Measurements from ENCODE around the gene KRT15.

The KRT15 gene

DNA sequence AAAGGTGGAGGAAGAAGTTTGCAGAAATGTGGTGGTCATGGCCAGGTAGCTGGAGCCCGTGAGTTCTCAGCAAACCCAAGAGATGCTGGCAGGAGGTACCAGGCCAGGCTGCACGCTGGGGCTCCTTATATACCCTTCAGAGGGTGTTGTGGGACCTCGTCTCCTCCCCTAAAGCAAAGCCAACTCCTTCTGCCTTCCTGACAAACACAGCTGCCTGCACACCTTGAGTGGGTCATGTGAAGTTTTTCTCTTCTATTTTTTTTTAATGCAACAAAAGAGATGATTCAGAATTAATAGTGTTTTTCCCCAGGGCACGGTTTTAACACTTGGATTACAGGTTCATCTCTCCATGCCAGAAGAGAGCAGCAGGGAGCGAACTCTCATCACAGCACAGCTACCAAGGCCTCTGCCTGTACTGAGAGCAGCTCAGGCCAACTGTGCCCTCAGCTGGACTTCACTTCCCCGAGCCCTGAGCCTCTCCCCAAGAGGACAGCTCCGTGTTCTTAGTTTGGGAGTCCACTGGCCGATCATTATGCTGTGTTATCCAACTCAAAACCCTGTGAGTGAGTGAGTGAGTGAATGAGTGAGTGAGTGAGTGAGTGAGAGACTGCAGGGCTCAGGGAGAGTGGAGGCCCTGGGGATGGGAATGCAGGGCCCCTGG lies at the start of gene KRT15:
Gene KRT15 (minus strand): TSS at position 102 of the 661 bp plus-strand sequence. CDS start 63 bp downstream, at position 39.
- DNase-seq (ENCODE audit: low spot score): peak; percentile 35

DNA sequence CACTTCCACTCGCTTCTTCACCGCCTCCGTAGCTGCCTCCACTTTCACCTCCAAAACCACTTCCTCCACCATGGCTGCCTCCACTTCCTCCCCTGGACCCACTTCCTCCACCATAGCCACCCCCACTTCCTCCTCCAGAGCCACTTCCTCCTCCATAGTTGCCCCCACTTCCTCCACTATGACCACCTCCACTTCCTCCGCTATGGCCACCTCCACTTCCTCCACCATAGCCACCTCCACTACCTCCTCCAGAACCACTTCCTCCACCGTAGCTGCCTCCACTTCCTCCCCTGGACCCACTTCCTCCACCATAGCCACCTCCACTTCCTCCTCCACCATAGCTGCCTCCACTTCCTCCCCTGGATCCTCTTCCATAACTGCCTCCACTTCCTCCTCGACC lies 48.6 kb upstream of the KRT15 start:
- no peak for DNase-seq (ENCODE audit: low spot score)

DNA sequence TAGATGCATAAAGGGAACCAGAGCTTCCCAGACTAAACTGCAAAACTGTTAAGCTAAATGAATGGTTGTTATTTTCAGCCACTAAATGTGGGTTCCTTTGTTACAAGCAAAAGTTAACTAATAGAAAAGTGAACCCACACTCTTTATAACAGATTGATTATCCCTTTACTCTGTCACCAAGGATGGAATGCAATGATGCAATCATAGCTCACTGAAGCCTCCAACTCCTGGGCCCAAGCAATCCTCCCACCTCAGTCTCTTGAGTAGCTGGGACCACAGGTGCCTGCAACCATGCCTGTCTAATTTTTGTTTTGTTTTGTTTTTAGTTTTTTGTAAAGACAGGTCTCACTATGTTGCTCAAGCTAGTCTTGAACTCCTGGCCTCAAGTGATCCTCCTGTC lies 46.6 kb upstream of the KRT15 start:
- no peak for DNase-seq (ENCODE audit: low spot score)

DNA sequence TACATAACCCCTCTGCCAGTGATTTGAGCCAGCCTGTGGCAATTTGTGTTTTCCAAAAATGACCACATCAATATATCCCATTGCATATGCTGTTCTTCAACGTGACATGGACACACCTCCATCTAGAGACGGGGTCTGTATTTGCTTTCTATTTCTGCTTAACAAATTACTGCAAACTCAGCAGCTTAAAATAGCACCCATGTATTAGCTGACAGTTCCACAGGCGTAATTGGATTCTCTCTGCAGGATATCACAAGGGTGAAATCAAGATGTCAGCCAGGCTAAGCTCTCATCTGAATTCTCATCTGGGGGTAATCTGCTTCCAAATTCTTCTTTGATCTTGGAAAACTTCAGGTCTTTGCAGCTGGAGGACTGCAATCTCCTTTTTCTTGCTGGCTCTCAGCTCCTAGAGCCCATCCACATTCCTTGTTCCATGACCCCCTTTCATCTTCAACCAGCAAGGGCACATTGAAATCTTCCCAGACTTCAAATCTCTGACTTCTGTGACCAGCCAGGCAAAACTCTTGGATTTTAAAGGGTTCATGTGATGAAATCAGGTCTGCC lies 45.0 kb upstream of the KRT15 start:
- no peak for DNase-seq (ENCODE audit: low spot score)

DNA sequence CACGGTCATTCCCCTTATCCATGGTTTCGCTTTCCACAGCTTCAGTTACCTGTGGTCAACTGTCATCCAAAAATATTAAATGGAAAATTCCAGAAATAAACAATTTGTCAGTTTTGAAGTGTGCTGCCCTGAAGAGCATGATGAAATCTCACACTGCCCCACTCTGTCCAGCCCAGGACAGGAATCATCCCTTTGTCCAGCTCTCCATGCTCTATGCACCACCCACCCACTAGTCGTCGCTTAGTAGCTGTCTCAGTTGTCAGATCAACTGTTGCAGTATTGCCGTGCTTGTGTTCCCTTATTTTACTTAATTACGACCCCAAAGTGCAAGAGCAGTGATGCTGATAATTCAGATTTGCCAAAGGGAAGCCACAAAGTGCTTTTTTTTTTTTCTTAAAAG lies 42.9 kb upstream of the KRT15 start:
- no peak for DNase-seq (ENCODE audit: low spot score)

DNA sequence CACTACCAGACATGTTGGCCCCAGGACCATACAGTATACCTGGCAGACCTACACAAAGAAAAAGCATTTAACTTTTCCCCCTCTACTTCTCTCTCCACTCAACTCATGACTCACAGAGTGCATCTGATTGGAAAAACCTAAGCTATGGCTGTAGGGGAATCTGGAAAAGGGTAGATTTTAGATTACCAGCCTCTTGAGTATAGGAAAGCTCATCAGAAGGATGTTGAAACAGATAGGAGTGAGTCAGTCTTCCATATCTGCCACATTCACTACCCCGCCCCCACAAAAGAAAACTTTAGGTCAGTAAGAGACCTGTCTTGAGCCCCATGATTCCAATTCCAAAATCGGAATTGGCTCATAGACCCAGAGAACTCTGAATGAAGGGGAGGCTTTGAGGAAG lies 40.9 kb upstream of the KRT15 start:
- no peak for DNase-seq (ENCODE audit: low spot score)

DNA sequence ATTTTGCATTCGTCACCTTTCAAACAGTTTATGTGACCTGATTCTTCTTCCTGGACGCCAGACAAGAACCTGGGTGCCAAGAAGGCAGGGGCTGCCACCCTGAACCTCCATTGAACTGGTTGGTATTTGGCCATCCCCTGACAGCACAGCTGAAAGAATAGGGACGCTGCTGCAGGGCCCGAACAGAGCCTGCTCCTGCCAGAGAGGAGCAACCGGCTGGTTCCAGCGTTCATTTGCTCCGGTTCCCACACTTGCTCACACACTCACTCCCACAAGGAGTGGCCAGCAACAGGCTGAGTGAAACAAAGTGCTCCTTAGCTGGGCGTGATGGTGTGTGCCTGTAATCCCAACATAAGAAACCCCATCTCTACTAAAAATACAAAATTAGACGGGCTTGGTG lies 38.2 kb upstream of the KRT15 start:
- no peak for DNase-seq (ENCODE audit: low spot score)

DNA sequence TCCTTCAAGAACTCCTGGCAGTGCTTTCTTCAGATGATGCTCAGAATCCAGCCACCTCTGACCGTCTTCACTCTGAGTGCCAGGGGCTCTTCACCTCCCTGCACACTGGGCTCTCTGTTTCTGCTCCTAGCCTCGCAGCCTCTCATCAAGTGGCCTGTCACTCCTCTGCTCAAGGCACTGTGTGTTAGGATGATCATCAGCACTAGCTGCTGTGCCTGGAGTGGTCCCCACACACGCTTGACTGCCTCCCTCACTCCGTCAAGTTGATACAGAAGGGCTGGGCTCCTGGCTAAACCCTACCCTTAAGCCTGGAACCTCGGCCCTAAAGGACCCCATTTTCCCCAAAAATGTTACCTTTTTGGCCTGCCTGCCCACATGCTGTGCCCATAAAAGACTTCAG lies 37.6 kb upstream of the KRT15 start:
- DNase-seq (ENCODE audit: low spot score): no peak

DNA sequence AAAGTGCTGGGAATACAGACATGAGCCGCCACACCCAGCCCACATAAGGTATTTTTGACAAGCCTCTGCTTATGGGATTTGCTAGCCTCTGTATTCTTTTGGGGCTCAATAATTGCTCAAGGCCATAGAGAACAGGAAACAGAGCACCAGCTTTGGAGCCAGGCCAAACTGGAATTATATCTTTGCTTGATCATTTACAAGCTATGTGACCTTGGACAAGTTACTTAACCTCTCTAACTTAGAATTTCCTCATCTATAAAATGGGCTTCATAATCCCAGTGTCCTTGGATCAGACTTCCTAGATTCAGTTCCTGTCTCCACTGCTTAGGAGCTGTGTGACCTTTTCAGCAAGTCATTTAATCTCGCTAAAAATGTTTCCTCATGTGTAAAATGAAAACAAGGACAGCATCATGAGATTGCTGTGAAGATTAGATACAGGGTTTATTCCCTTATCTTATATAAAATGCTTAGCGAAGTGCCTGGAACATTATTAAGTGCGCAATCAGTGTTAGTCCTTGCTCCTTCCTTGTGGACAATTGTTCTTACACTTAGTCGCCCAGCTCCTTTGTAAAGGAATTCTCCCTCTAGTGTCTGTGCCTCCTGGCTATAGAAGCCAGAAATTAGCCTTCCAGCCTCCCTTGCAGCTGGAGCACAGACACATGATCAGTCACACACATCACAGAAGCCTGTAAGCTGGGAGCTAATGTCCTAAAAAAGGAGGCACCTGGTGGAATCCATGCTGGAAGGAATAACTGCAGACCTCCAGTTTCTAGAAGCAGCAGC lies 36.6 kb upstream of the KRT15 start:
- no peak for DNase-seq (ENCODE audit: low spot score)

DNA sequence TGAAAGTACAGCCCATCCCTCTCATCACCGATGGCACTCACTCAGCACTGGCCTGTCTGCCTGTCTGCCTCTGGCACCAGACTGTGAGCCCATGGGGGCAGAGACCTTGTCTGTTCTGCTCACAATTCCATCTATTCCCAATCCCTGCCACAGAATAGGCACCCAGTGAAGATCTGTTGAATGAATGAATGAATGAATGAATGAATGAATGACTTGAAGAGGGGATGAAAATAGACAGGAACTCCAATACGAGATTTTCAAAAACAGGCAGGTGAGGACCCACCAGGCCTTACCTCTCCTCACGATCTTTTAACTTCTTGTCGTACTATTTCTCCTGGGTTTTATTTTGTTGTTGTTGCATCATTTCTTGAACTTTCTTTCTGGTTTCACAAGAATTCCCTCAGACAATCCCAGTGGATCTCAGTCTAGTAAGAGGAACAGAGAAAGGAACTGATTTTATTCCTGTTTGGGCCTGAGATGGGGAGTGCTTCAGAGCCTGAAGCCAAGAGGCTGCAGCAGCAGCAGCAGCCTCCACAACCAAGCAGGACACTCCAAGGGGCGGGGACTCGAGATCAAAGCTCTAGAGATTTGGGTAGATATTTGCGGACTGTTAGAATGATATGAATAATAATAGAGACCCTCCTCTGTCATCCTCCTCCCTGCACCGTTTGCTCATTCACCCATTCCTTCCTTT lies 35.4 kb upstream of the KRT15 start:
- no peak for DNase-seq (ENCODE audit: low spot score)

DNA sequence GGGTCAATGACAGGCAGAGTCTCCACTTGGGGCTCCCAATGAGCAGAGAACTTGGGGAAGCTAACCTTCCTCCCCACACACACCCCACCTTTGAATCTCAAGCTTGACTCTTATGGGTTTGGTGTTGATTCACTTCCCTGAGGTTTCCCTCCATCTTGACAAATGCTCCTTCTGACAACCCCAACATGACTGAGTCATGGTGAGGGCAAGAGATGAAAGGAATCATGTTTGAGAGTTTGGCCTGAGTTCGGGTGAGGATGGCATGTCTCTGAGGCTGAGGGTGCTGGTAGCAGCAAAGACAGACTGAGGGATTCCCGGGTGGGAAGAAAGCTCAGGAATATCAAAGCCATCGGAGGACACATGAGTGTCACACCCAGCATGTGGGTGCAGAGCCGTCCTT lies 34.5 kb upstream of the KRT15 start:
- DNase-seq (ENCODE audit: low spot score): no peak

DNA sequence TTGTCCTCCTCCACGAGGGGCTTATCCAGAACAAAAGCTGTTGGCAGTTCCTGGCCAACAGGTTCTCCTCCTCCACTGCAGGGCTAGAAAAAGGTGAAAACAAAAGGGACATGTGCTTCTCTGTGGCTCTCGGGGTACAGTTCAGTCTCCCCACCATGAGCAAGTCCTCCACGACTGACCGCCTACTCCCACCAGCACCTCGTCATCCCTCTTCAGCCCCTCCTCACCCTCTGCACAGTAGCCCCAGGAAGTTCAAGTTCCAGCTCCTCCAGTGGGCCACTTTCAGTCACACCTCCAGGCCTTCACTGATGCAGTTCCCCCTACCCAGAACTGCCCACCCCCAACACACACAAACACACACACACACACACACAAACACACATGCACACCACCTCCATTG lies 33.8 kb upstream of the KRT15 start:
- no peak for DNase-seq (ENCODE audit: low spot score)

DNA sequence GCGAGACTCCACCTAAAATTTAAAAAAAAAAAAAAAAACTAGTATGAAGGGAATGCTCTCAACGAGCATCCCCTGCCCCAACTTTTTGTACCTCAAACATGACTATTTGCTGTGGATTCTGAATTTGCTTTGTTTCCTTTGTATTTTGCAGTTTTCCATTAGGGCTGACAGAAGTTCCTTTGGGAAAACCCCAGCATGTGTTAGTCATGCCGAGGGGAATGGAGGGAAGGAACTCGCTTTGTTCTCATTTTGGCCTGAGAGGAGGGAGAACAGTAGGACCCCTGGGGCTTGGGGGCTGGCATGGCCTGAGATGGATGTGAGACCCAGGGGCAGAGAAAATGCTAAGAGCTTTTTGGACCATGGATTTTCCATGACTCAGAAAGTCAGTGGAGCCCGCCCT lies 32.7 kb upstream of the KRT15 start:
- DNase-seq (ENCODE audit: low spot score): no peak

DNA sequence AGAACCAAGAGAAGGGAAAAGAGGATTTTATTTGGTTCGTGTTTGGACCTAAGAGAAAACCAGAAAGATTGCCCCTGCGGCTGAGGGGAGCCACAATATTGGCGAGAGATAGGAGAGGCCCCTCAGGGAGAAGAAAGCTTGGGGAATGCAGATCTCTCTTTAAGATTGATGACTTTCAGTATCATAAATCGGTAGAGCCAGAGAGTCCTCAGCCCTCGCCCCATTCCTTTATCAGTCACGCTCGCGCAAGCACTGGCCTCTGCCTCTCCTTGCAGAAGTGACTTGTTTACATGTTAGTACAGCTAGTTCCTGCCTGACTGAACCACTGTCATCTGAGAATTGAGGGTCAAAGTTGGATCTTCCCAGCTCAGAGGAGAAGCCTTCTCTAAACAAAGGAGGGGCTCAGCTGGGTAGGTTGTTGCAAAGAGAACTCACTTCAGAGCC lies 30.9 kb upstream of the KRT15 start:
- DNase-seq (ENCODE audit: low spot score): no peak

DNA sequence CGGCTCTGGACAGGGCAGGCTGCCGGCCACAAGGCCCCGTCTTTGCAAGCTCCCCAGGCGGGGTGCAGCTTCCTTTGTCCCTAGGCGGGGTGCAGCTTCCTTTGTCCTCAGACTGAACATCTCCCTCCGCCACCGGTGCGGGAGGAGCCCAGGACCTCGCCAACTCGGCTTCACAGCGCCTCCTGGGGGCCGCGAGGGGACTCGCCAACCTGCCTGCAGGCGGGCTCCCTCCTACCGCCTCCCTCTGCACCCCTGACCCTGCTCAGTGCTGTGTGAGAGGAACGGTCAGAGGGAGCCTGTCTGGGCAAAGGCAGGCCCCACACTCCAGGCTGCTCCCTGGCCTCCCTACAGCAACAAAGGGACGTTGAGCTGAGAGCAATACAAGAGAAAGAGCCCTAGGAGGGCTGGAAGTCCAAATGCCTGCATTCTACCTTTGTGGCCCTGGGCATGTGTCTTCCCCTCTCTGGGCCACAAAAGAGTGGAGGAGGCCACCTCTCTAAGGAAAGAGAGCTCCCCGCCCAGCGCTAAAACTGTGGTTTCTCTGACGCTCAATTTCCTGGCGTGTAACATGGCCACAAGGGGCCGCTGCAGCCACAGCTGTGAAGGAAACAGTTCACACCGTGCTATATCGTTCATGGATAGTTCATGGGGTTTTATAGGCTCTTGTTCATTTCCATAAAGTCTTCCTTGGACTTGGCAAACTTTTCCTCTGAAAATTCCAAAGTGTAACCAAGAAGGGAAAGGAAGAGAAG lies 30.3 kb upstream of the KRT15 start:
- peak; percentile 85 for DNase-seq (ENCODE audit: low spot score)

DNA sequence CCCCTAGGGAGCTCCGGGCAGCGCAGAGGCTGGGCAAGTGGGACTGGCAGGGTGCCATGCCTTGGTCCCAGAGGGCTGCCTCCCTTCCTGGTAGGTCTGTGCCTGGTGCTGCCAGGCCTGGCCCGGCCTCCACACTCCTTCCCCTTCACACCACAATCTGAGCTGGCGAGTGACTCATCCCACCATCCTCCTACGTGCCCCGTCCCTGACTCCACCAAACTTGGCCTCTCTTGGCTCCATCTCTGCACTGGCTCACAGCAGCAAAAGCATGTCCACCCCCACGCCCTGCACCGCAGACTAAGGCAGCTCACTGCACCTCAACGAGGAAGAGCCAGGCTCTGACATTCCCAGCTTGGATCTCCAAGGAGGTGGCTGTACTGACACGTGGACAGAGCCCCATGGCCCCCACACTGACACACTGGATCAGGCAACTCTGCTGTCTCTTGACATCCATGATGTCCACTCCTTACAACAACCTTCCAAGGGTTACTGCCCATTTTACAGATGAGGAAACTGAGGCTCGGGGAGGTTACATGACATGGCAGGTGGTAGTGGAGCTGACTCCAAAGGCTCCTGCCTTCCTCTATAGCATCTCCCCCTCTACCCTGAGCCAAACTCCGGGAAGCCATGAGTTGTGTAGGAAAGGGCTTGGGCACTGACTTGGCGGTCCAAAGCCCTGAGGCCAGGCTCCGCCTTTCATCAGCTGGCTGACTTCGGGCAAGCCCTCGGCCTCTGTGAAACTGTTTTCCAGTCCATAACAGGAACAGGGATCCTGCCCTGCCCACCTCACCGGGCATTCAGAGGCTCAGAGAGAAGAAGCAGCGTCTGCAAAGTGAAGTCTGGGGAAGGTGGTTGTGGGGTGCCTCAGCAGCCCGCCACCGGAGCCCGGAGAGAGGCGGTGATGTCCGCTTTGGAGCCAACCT lies 29.5 kb upstream of the KRT15 start:
- no peak for DNase-seq (ENCODE audit: low spot score)

DNA sequence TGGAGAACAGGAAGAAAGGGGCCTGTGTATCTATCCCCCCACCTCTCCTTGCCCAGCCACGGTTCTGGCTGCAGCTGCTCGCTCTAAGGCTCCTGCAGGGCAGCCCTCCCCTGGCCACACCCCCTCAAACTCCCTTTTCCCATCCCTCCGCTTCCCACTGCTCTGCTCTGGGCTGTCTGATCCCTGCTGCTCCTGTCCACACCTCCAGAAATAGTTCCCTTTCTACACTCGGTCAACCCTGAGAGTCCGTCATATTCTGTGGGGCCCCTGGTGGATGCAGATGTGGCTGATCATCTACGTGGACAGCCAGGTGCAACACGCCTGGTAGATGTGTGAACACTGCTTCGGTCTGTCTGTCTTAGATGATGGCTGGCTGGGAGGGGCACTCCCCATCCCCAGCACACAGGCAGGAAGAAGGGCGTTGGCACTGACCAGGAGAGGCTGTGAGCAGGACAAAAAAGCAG lies 28.7 kb upstream of the KRT15 start:
- no peak for DNase-seq (ENCODE audit: low spot score)

DNA sequence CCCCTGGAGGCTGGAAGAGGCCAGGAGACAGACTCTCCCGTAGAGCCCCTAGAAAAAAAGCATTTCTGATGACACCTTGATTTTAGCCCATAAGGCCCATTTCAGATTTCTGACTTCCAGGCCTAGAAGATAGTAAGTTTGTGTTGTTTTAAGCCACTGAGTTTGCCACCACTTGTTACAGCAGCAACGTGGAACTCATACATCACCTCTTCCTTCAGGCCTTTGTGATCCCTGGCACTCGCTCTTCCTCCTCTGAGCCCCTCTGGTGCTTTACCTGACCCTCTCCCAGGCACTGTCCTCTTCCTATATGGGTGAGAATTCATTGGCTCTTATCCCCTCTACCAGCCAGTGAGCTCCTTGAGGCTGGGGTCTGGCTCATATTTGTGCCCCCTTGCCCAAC lies 28.1 kb upstream of the KRT15 start:
- DNase-seq (ENCODE audit: low spot score): no peak

DNA sequence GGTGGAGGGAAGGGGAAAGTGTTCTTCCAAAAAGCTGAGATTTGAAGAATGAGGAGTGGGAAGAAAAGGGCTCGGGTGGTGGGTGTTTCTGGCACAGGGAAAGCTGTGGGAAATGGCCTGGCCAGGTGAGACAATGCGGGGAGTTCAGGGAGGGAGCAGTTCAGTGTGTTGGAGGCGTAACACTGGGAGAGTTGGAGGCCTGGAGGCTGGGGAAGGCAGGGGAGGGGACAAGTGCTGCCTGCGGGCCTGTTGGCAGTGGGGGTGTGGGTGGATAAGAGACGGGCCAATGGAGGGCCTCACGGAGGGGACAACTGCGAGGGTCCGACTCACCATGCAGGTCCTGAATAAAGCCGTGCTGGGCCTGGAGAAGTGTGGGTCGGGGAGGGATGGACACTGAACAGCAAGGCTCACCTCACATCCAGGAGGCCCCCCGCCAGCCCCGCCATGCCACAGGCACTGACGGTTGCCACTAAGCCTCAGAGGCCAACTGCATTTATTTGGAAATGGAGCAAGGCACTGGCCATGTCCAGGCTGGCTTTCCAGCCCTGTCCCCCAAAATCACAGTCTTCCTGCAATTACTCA lies 27.2 kb upstream of the KRT15 start:
- no peak for DNase-seq (ENCODE audit: low spot score)

DNA sequence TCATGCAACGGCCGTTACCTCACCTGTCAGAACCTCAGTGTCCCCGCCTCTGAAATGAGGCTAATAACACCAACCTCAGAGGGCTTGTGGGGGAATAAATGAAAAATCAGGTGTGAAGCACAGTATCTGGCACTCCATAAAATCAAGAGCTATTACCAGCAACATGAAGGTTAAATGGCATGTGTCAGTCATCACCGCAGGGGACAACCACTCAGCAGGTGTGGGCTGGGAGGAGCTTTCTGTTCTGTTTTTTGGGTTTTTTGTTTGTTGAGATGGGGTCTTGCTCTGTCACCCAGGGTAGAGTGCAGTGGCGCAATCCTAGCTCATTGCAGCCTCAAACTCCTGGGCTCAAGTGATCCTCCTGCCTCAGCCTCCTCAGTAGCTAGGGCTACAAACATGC lies 26.2 kb upstream of the KRT15 start:
- no peak for DNase-seq (ENCODE audit: low spot score)
